ENCODE results near the gene PODNL1. TPM values are rescaled to one million over a fixed set of nuclear protein-coding genes. Genes with fewer than 3 reads are reported as not detected.
A peak's percentile ranks its signal among the peaks of the same experiment; 100 is the strongest.
"Not testable (repeated sequence)": the region's sequence is repeated elsewhere in the genome, so short reads cannot be mapped to it uniquely, and the experiment has no call there.

PODNL1 gene
- polyA plus RNA-seq, 3 donors: 1.2 to 1.4 (median 1.3) TPM

DNA sequence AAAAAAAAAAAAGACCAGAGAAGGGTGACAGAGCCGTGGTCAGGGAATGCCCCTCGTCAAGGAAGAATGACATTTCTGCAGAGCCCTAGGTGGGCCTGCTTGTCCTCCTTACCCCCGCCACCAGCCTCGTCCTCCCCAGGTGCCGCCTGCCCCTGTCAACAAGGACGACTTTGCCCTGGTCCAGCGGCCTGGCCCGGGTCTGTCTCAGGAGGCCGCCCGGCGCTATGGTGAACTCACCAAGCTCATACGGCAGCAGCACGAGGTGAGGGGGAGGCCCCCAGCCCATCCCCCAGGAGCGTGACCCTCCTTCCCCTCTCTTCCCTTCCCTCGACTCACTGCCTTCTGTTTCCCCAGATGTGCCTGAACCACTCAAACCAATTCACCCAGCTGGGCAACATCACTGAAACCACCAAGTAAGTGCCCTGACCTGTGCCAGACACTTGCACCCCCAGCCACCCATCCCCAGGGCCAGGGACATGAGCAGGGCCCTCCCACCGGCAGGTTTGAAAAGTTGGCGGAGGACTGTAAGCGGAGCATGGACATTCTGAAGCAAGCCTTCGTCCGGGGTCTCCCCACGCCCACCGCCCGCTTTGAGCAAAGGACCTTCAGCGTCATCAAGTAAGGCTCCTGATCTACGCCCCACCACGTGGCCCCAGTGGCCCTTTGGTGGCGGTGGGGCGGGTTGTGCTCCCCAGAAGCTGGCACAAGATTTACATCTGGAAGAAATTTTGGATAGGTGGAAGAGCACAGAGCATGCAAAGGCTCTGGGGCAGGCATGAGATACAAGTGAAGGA lies 14.8 kb downstream of the PODNL1 start:
- H3K9me3 Mint-ChIP-seq: peaks cover 6 to 11% (median 8%) of the 10 kb centered on the region in 7 donors
- H2AFZ ChIP-seq (ENCODE audit: insufficient read depth, low read depth, low read length, poor library complexity, severe bottlenecking): no peak overlapping the region
- no peak overlapping the region for H3K9ac ChIP-seq (ENCODE audit: insufficient read depth, low read length, poor library complexity, severe bottlenecking)
- peak overlapping the region in 1 of 7 donors; percentile 64 for H3K27ac Mint-ChIP-seq
- H3K4me2 ChIP-seq (replicated peaks; ENCODE audit: extremely low read depth, low read length, poor library complexity, severe bottlenecking): no peak overlapping the region
- H3K27ac ChIP-seq (ENCODE audit: low read depth in 1 of 2, low read length in 2 of 2): no peak overlapping the region
- no peak overlapping the region for H3K4me3 ChIP-seq (replicated peaks in 1 of 3; ENCODE audit: low read depth in 2 of 3, low read length in 3 of 3)
- TF ChIP-seq, protein P1, sequence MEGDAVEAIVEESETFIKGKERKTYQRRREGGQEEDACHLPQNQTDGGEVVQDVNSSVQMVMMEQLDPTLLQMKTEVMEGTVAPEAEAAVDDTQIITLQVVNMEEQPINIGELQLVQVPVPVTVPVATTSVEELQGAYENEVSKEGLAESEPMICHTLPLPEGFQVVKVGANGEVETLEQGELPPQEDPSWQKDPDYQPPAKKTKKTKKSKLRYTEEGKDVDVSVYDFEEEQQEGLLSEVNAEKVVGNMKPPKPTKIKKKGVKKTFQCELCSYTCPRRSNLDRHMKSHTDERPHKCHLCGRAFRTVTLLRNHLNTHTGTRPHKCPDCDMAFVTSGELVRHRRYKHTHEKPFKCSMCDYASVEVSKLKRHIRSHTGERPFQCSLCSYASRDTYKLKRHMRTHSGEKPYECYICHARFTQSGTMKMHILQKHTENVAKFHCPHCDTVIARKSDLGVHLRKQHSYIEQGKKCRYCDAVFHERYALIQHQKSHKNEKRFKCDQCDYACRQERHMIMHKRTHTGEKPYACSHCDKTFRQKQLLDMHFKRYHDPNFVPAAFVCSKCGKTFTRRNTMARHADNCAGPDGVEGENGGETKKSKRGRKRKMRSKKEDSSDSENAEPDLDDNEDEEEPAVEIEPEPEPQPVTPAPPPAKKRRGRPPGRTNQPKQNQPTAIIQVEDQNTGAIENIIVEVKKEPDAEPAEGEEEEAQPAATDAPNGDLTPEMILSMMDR (IDR thresholded peaks at IDR 0.05): no peak
- H4K20me1 ChIP-seq (ENCODE audit: insufficient read depth, low read length): no peaks in the 10 kb centered on the region
- H3K27me3 ChIP-seq (ENCODE audit: control insufficient read depth in 2 of 2, insufficient read depth in 2 of 2, low read length in 2 of 2): no peaks in the 10 kb centered on the region
- no peaks in the 10 kb centered on the region for H3K27me3 Mint-ChIP-seq (ENCODE audit: low read depth in 3 of 3)
- no peaks in the 10 kb centered on the region for H3K79me2 ChIP-seq (ENCODE audit: insufficient read depth, low read length)
- intact Hi-C loops (cut with micrococcal nuclease): no loop called here
- H3K36me3 ChIP-seq (replicated peaks in 1 of 2; ENCODE audit: control insufficient read depth in 1 of 2, insufficient read depth in 2 of 2, low read length in 2 of 2): peaks cover 75 to 89% of the 10 kb centered on the region in 2 donors
- H3K9me3 ChIP-seq (replicated peaks in 1 of 2; ENCODE audit: control insufficient read depth in 1 of 2, insufficient read depth in 1 of 2, low read length in 2 of 2): peaks cover 11 to 13% of the 10 kb centered on the region in 2 donors
- H3K4me3 Mint-ChIP-seq: peak overlapping the region in 1 of 2 donors; percentile 1
- H3K4me1 ChIP-seq (ENCODE audit: control insufficient read depth in 1 of 2, insufficient read depth in 2 of 2, low read length in 2 of 2): peaks cover 9 to 11% of the 10 kb centered on the region in 2 donors
- peaks cover 15% of the 10 kb centered on the region for H3K4me1 Mint-ChIP-seq
- WGBS (ENCODE audit: insufficient coverage): 97% methylated on average over 27 of the region's 28 CpGs
- no peak for DNase-seq
- H3K36me3 Mint-ChIP-seq: peaks cover 68 to 95% of the 10 kb centered on the region in 2 donors

DNA sequence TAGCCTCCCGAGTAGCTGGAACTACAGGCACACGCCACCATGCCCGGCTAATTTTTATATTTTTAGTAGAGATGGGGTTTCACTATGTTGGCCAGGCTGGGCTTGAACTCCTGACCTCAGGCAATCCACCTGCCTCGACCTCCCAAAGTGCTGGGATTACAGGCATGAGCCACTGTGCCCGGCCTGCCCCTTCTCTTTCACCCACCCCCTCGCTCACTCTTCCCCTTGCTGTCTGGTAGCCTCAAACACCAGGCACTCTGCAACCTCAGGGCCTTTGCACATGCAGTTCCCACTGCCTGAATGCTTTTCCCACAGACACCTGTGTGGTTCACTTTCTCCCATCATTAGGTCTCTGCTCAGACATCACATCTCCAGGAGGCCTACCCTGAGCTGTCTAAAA lies 16.1 kb downstream of the PODNL1 start:
- H3K79me2 ChIP-seq (ENCODE audit: insufficient read depth, low read length); H2AFZ ChIP-seq (ENCODE audit: insufficient read depth, low read depth, low read length, poor library complexity, severe bottlenecking); H3K4me2 ChIP-seq (replicated peaks; ENCODE audit: extremely low read depth, low read length, poor library complexity, severe bottlenecking); H3K27me3 ChIP-seq (ENCODE audit: control insufficient read depth in 2 of 2, insufficient read depth in 2 of 2, low read length in 2 of 2); H3K4me3 Mint-ChIP-seq; H3K27ac Mint-ChIP-seq; H4K20me1 ChIP-seq (ENCODE audit: insufficient read depth, low read length); H3K9ac ChIP-seq (ENCODE audit: insufficient read depth, low read length, poor library complexity, severe bottlenecking); H3K27me3 Mint-ChIP-seq (ENCODE audit: low read depth in 3 of 3); intact Hi-C loops (cut with micrococcal nuclease); DNase-seq; H3K27ac ChIP-seq (ENCODE audit: low read depth in 1 of 2, low read length in 2 of 2); H3K4me3 ChIP-seq (replicated peaks in 1 of 3; ENCODE audit: low read depth in 2 of 3, low read length in 3 of 3): not testable (repeated sequence)
- H3K36me3 Mint-ChIP-seq: peaks cover 66 to 89% of the 10 kb centered on the region in 2 donors
- peaks cover 11 to 13% of the 10 kb centered on the region in 2 donors for H3K9me3 ChIP-seq (replicated peaks in 1 of 2; ENCODE audit: control insufficient read depth in 1 of 2, insufficient read depth in 1 of 2, low read length in 2 of 2)
- H3K9me3 Mint-ChIP-seq: peaks cover 6 to 11% (median 8%) of the 10 kb centered on the region in 7 donors
- peaks cover 12% of the 10 kb centered on the region for H3K4me1 Mint-ChIP-seq
- H3K4me1 ChIP-seq (ENCODE audit: control insufficient read depth in 1 of 2, insufficient read depth in 2 of 2, low read length in 2 of 2): peaks cover 9 to 11% of the 10 kb centered on the region in 2 donors
- H3K36me3 ChIP-seq (replicated peaks in 1 of 2; ENCODE audit: control insufficient read depth in 1 of 2, insufficient read depth in 2 of 2, low read length in 2 of 2): peaks cover 72 to 87% of the 10 kb centered on the region in 2 donors
- WGBS (ENCODE audit: insufficient coverage): 96% methylated on average over 3 of the region's 6 CpGs
